DMS53 treated with DMSO at 0.1 percent for 48 hours (cell line): ENCODE data around the gene CARD9.

Experiments used
- DNase-seq: peaks from one replicate; lab custom pipeline; 2025; ENCODE audit not compliant: unreplicated experiment; lab: John Stamatoyannopoulos, UW

CARD9 gene

GRCh38 chr9:136351252-136351800 is 22.1 kb downstream of the CARD9 start:
- DNase-seq, result no peak

- no peak for DNase-seq
Measured at GRCh38 chr9:136349546-136349945, 23.9 kb downstream of the CARD9 start.

GRCh38 chr9:136348691-136349090 is 24.8 kb downstream of the CARD9 start:
- no peak for DNase-seq

- DNase-seq, result no peak
Measured at GRCh38 chr9:136347472-136348256, 25.8 kb downstream of the CARD9 start.

- DNase-seq, result no peak
Measured at GRCh38 chr9:136346927-136347465, 26.5 kb downstream of the CARD9 start.

GRCh38 chr9:136346157-136346481 is 27.4 kb downstream of the CARD9 start:
- DNase-seq, result no peak

GRCh38 chr9:136345281-136346156 is 27.9 kb downstream of the CARD9 start:
- peak; percentile 37 for DNase-seq

GRCh38 chr9:136344544-136345280 is 28.8 kb downstream of the CARD9 start:
- no peak for DNase-seq

- no peak for DNase-seq
Measured at GRCh38 chr9:136343884-136344269, 29.6 kb downstream of the CARD9 start.

GRCh38 chr9:136343121-136343883 is 30.2 kb downstream of the CARD9 start:
- DNase-seq, result no peak

GRCh38 chr9:136342181-136343120 is 31.0 kb downstream of the CARD9 start:
- no peak for DNase-seq

GRCh38 chr9:136341769-136342168 is 31.7 kb downstream of the CARD9 start:
- DNase-seq, result no peak

- no peak for DNase-seq
Measured at GRCh38 chr9:136341042-136341655, 32.3 kb downstream of the CARD9 start.

GRCh38 chr9:136340356-136341041 is 33.0 kb downstream of the CARD9 start:
- no peak for DNase-seq

- no peak for DNase-seq
Measured at GRCh38 chr9:136339958-136340310, 33.5 kb downstream of the CARD9 start.

- DNase-seq, result peak; percentile 68
Measured at GRCh38 chr9:136339173-136339957, 34.1 kb downstream of the CARD9 start.

- no peak for DNase-seq
Measured at GRCh38 chr9:136338511-136338910, 35.0 kb downstream of the CARD9 start.
